Measurements from ENCODE around the gene GNB1L. TPM values are rescaled to one million over a fixed set of nuclear protein-coding genes. Genes with fewer than 3 reads are reported as not detected.
A peak's percentile ranks its signal among the peaks of the same experiment; 100 is the strongest.

Gene GNB1L
- total and polyA plus RNA-seq, 9 of the 15 experiments (the other 6 are each of a cell fraction or from before 2014, with no cell fraction given) = 0.56 to 50.5 (median 10.2) TPM

DNA sequence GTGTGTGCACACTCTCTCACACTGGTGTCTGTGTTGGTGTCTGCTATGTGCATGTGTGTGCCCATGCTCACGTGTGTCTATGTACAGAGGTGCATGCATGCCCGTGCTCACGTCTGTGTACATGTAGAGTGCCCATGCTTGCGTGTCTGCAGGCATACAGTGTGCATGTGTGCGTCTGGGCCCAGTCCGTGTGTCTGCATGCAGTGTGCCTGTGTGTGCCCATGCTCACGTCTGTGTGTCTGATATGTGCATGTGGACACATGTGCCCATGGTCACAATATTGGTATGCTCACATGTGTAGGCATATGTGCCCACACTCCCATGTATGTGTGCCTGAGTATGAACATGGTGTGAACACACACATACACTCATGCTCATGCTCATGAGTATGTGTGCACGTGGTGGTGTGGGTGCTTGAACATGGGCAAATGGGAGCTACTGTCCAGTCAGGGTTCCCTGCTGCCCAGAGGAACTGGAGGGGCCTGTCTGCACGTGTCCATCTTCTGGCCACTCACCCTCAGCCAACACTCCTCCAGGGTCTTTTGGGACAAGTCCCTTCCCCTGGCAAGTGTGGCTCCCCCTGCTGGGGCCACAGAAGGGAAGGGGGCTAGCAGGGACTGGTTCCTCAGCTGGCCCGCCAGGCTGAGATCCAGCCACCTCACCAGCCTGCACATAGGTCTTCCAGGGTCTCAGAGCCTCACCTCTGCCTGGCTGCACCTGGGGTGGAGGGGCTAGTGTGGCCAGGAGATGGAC, 101.4 kb downstream of the GNB1L start (continued):
- TF ChIP-seq, protein P1, sequence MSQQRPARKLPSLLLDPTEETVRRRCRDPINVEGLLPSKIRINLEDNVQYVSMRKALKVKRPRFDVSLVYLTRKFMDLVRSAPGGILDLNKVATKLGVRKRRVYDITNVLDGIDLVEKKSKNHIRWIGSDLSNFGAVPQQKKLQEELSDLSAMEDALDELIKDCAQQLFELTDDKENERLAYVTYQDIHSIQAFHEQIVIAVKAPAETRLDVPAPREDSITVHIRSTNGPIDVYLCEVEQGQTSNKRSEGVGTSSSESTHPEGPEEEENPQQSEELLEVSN (IDR thresholded peaks at IDR 0.05; ENCODE audit: borderline replicate concordance in 1 of 2, extremely low read depth in 1 of 2, insufficient read depth in 1 of 2, insufficient read length in 1 of 2, low read depth in 1 of 2, low read length in 1 of 2, poor library complexity in 1 of 2, severe bottlenecking in 1 of 2) = peak in 1 of 2 experiments; percentile 32
- TF ChIP-seq, protein P2, sequence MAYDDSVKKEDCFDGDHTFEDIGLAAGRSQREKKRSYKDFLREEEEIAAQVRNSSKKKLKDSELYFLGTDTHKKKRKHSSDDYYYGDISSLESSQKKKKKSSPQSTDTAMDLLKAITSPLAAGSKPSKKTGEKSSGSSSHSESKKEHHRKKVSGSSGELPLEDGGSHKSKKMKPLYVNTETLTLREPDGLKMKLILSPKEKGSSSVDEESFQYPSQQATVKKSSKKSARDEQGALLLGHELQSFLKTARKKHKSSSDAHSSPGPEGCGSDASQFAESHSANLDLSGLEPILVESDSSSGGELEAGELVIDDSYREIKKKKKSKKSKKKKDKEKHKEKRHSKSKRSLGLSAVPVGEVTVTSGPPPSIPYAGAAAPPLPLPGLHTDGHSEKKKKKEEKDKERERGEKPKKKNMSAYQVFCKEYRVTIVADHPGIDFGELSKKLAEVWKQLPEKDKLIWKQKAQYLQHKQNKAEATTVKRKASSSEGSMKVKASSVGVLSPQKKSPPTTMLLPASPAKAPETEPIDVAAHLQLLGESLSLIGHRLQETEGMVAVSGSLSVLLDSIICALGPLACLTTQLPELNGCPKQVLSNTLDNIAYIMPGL (CRISPR knock-in tag; IDR thresholded peaks at IDR 0.05) = 0 out of 2 replicates have a peak, but pooled peaks have one; percentile 48
- TF ChIP-seq, protein P3, sequence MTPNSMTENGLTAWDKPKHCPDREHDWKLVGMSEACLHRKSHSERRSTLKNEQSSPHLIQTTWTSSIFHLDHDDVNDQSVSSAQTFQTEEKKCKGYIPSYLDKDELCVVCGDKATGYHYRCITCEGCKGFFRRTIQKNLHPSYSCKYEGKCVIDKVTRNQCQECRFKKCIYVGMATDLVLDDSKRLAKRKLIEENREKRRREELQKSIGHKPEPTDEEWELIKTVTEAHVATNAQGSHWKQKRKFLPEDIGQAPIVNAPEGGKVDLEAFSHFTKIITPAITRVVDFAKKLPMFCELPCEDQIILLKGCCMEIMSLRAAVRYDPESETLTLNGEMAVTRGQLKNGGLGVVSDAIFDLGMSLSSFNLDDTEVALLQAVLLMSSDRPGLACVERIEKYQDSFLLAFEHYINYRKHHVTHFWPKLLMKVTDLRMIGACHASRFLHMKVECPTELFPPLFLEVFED (CRISPR knock-in tag; conservative IDR thresholded peaks at IDR 0.05) = 0 out of 2 replicates have a peak, but pooled peaks have one; percentile 28
- 0 out of 2 replicates have a peak, but pooled peaks have one; percentile 47 for TF ChIP-seq HDAC8 (tag; IDR thresholded peaks at IDR 0.05)
- TF ChIP-seq L3MBTL2 (IDR thresholded peaks at IDR 0.05) = peak; percentile 76
- TF ChIP-seq, protein P4, sequence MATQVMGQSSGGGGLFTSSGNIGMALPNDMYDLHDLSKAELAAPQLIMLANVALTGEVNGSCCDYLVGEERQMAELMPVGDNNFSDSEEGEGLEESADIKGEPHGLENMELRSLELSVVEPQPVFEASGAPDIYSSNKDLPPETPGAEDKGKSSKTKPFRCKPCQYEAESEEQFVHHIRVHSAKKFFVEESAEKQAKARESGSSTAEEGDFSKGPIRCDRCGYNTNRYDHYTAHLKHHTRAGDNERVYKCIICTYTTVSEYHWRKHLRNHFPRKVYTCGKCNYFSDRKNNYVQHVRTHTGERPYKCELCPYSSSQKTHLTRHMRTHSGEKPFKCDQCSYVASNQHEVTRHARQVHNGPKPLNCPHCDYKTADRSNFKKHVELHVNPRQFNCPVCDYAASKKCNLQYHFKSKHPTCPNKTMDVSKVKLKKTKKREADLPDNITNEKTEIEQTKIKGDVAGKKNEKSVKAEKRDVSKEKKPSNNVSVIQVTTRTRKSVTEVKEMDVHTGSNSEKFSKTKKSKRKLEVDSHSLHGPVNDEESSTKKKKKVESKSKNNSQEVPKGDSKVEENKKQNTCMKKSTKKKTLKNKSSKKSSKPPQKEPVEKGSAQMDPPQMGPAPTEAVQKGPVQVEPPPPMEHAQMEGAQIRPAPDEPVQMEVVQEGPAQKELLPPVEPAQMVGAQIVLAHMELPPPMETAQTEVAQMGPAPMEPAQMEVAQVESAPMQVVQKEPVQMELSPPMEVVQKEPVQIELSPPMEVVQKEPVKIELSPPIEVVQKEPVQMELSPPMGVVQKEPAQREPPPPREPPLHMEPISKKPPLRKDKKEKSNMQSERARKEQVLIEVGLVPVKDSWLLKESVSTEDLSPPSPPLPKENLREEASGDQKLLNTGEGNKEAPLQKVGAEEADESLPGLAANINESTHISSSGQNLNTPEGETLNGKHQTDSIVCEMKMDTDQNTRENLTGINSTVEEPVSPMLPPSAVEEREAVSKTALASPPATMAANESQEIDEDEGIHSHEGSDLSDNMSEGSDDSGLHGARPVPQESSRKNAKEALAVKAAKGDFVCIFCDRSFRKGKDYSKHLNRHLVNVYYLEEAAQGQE (IDR thresholded peaks at IDR 0.05; ENCODE audit: borderline replicate concordance) = peak; percentile 55
- TF ChIP-seq, protein P4 (CRISPR knock-in tag; IDR thresholded peaks at IDR 0.05; ENCODE audit: low read depth) = no peak
- TF ChIP-seq ZKSCAN3 (CRISPR knock-in tag; IDR thresholded peaks at IDR 0.05) = peak; percentile 18; the same call in 1 of the 2 replicates
- TF ChIP-seq STAT5B (CRISPR knock-in tag; IDR thresholded peaks at IDR 0.05) = no peak
- TF ChIP-seq ZFX (CRISPR knock-in tag; IDR thresholded peaks at IDR 0.05) = no peak
- no peak for TF ChIP-seq SMARCA5 (IDR thresholded peaks at IDR 0.05)
- no peak for TF ChIP-seq HSF4 (CRISPR knock-in tag; IDR thresholded peaks at IDR 0.05; ENCODE audit: borderline replicate concordance)
